ENCODE results near the gene AFG1L. TPM values are rescaled to one million over a fixed set of nuclear protein-coding genes. Genes with fewer than 3 reads are reported as not detected.
"Not testable (repeated sequence)": the region's sequence is repeated elsewhere in the genome, so short reads cannot be mapped to it uniquely, and the experiment has no call there.

Gene AFG1L
- total RNA-seq, 2 donors from 2014 or later: 4.6 to 5.0 TPM

GRCh38 chr6:108550256-108550655 is 255.4 kb downstream of the AFG1L start:
- peaks cover 0 to under 1% of the 10 kb centered on the region in 2 donors for H3K27me3 Mint-ChIP-seq

GRCh38 chr6:108555399-108556052 is 260.7 kb downstream of the AFG1L start:
- no peak overlapping the region for H3K4me3 Mint-ChIP-seq
- no peaks in the 10 kb centered on the region for H3K36me3 Mint-ChIP-seq
- H3K27ac Mint-ChIP-seq: no peak overlapping the region
- ATAC-seq (no peak), DNase-seq (ENCODE audit: low spot score) (no peak)
- peaks cover 4 to 12% of the 10 kb centered on the region in 2 donors for H3K4me1 Mint-ChIP-seq (ENCODE audit: low read depth in 2 of 2)
- no peaks in the 10 kb centered on the region for H3K9me3 Mint-ChIP-seq
- peaks cover 0 to 2% of the 10 kb centered on the region in 2 donors for H3K27me3 Mint-ChIP-seq

More at GRCh38 chr6:108550256-108550655, 255.4 kb downstream of the AFG1L start:
- DNase-seq (ENCODE audit: low spot score): no peak
- Mint-ChIP-seq H3K4me1 (ENCODE audit: low read depth in 2 of 2) (peaks cover 16% of the 10 kb centered on the region in 2 donors), H3K27ac (no peak overlapping the region), H3K36me3 (no peaks in the 10 kb centered on the region), H3K9me3 (no peaks in the 10 kb centered on the region), H3K4me3 (no peak overlapping the region)
- ATAC-seq: no peak

DNA sequence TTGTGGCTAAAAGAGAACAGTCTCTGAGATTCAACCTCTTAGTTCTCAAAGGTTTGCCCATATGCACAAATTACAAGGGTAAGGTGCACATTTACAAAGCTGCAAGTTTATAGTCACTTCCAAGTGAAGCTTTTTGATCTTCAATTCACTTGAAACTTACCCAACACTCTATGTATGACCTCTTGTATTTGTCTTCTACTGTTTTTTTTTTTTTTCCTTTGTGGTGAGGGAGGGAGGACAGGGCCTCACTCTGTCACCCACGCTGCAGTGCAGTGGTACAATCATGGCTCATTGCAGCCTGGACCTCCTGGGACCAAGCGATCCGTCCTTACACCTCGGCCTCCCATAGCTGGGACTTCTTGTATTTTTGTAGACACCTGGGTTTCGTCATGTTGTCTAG is 261.4 kb downstream of the AFG1L start:
- Mint-ChIP-seq H3K27me3 (peaks cover 0 to 2% of the 10 kb centered on the region in 2 donors), H3K36me3 (no peaks in the 10 kb centered on the region), H3K27ac (no peak overlapping the region), H3K4me3 (peak overlapping the region; percentile 96), H3K9me3 (no peaks in the 10 kb centered on the region), H3K4me1 (ENCODE audit: low read depth in 2 of 2) (peaks cover 4 to 12% of the 10 kb centered on the region in 2 donors)
- DNase-seq (ENCODE audit: low spot score) (no peak), ATAC-seq (no peak)

- peaks cover 6 to 15% of the 10 kb centered on the region in 2 donors for H3K4me1 Mint-ChIP-seq (ENCODE audit: low read depth in 2 of 2)
- DNase-seq (ENCODE audit: low spot score): no peak
- H3K27me3 Mint-ChIP-seq: peaks cover 0 to 2% of the 10 kb centered on the region in 2 donors
- H3K36me3 Mint-ChIP-seq: no peaks in the 10 kb centered on the region
- no peaks in the 10 kb centered on the region for H3K9me3 Mint-ChIP-seq
- peak overlapping the region; percentile 96 for H3K4me3 Mint-ChIP-seq
- H3K27ac Mint-ChIP-seq: peak overlapping the region in 1 of 2 donors; percentile 96
- ATAC-seq: no peak
Observed at GRCh38 chr6:108556866-108557493, 262.1 kb downstream of the AFG1L start.

DNA sequence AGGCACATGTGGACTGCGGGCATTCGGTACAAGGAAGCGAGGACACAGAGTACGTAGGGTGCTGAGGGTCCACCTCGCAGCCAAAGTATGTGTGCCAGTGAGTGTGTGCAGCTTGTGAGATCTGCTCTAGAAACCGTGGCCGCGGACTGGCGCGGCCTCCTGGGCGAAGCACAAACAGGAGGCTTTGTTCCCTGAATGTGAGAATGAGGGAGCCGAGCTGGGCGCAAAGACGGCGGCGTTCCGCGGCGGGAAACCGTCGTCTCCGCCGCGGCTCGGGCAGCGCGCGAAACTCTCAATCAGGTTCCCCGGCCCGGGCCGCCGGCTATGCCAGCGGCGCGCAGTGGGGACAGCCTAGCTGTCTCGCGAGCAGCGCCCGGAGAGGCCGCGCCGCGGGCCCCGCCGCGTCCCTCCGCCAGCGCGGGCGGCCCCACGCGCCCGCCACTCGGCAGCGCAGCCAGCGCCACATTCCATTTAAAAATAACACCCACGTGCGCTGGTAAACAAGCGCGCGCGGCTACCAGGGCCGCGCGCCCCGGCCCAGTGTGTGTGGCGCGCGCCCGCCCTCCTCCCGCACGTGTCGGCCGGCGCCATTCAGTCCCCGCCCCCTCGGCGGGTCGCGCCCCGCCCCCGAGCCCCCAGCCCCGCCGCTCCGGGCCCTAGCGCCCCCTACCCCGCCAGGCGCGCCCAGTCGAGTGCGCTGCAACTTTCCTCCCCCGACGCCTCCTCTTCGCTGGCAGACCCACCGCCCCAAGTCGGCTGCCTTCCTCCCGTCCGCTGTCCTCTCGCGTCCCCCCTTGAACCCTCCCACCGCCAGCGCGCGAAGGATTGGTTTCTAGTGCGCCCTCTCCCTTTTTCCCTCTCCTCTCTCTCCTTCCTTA is 262.9 kb downstream of the AFG1L start:
- Mint-ChIP-seq H3K4me3 (peak overlapping the region; percentile 96), H3K36me3 (peaks cover under 1% of the 10 kb centered on the region), H3K27me3 (peaks cover 0 to 2% of the 10 kb centered on the region in 2 donors), H3K27ac (peak overlapping the region; percentile 96), H3K9me3 (no peaks in the 10 kb centered on the region), H3K4me1 (ENCODE audit: low read depth in 2 of 2) (peaks cover 13 to 23% of the 10 kb centered on the region in 2 donors)
- ATAC-seq: peak; percentile 53 to 59
- DNase-seq (ENCODE audit: low spot score): peak; percentile 74

GRCh38 chr6:108558372-108559096 is 263.7 kb downstream of the AFG1L start:
- no peaks in the 10 kb centered on the region for H3K9me3 Mint-ChIP-seq
- peaks cover 20 to 31% of the 10 kb centered on the region in 2 donors for H3K4me1 Mint-ChIP-seq (ENCODE audit: low read depth in 2 of 2)
- peaks cover 8% of the 10 kb centered on the region for H3K36me3 Mint-ChIP-seq
- H3K4me3 Mint-ChIP-seq: peak overlapping the region; percentile 96
- H3K27ac Mint-ChIP-seq: peak overlapping the region; percentile 96
- peak; percentile 98 for DNase-seq (ENCODE audit: low spot score)
- peaks cover 0 to 2% of the 10 kb centered on the region in 2 donors for H3K27me3 Mint-ChIP-seq
- peak; percentile 78 to 85 for ATAC-seq

DNA sequence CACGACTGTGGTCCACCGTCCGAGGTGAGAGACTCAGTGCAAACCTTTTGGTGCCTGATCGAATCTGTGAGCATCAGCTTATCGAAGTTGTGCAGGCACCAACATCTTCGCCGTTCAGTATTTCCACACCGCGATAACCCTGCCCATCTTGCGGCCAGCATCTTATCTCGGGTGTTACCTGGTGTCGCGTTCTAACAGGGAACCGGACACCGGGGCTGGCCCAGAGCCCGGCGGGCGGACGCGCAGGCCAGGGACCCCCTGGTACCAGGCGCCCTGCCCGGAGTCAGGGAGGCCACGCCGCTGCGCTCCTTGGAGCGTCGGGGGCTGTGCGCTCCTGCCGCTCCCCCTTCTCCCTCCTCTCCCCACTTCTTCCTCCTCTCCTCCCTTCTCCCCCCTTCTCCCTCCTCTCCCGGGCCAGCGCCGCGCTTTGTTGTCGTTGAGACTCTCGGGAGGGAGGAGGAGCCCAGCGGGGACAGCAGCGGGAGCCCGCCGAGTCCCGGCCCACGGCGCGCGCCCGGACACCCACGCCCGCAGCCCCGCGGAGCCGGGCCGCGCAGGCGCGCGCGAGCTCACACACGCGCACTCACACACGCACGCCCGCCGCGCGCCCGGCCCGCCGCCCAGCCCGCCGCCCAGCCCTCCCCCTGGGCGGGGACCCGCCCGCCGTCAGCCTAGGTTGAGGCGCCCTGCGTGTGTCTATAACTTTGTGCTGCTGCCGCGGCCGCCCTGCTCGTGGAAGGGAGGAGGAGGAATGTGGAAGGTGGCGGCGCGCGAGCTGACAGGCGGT is 264.4 kb downstream of the AFG1L start:
- Mint-ChIP-seq H3K4me1 (ENCODE audit: low read depth in 2 of 2) (peaks cover 25 to 36% of the 10 kb centered on the region in 2 donors), H3K27me3 (peaks cover 0 to 2% of the 10 kb centered on the region in 2 donors), H3K36me3 (peaks cover 8% of the 10 kb centered on the region), H3K9me3 (no peaks in the 10 kb centered on the region), H3K4me3 (peak overlapping the region; percentile 96), H3K27ac (peak overlapping the region; percentile 96)
- DNase-seq (ENCODE audit: low spot score) (peak; percentile 91), ATAC-seq (peak; percentile 73 to 81)

GRCh38 chr6:108559884-108560462 is 265.1 kb downstream of the AFG1L start:
- H3K9me3 Mint-ChIP-seq: no peaks in the 10 kb centered on the region
- peaks cover 8% of the 10 kb centered on the region for H3K36me3 Mint-ChIP-seq
- H3K27ac Mint-ChIP-seq: peak overlapping the region; percentile 96
- DNase-seq (ENCODE audit: low spot score) (no peak), ATAC-seq (peak; percentile 0 to 1)
- peaks cover 0 to 2% of the 10 kb centered on the region in 2 donors for H3K27me3 Mint-ChIP-seq
- H3K4me1 Mint-ChIP-seq (ENCODE audit: low read depth in 2 of 2): peaks cover 32 to 43% of the 10 kb centered on the region in 2 donors
- peak overlapping the region; percentile 96 for H3K4me3 Mint-ChIP-seq

DNA sequence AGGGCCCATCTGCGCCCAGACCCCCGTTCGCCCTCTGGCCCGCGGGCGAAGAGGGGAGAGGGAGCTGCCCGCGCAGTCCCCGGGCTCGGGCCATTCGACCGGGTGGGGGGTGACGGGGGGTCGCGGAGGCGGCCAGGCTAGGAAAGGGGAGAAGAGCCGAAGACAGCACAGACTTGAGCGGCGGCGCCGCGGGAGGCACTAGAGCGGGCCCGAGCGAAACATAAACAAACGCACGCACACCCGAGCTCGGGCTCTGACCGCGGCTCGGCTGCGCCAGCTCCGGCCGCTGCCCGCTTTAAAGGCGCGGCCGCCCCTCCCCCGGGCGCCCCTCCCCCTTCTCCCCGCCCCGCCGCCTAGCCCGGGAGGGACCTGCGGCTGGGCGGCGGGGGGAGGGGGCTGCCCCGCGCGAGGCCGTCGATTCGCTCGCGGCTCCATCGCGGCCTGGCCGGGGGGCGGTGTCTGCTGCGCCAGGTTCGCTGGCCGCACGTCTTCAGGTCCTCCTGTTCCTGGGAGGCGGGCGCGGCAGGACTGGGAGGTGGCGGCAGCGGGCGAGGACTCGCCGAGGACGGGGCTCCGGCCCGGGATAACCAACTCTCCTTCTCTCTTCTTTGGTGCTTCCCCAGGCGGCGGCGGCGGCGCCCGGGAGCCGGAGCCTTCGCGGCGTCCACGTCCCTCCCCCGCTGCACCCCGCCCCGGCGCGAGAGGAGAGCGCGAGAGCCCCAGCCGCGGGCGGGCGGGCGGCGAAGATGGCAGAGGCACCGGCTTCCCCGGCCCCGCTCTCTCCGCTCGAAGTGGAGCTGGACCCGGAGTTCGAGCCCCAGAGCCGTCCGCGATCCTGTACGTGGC is 265.8 kb downstream of the AFG1L start, which contains the start of gene FOXO3:
FOXO3 (plus strand) TSS at position 455 of the 846 bp plus-strand sequence; CDS start at position 747, 292 bp downstream.
- no peaks in the 10 kb centered on the region for H3K9me3 Mint-ChIP-seq
- DNase-seq (ENCODE audit: low spot score): peak; percentile 87
- H3K27ac Mint-ChIP-seq: peak within 1 kb of the TSS; percentile 96
- H3K36me3 Mint-ChIP-seq: peaks cover 8% of the 10 kb centered on the region
- ATAC-seq: peak; percentile 47 to 58
- peaks cover 39 to 50% of the 10 kb centered on the region in 2 donors for H3K4me1 Mint-ChIP-seq (ENCODE audit: low read depth in 2 of 2)
- peak within 1 kb of the TSS; percentile 96 for H3K4me3 Mint-ChIP-seq
- H3K27me3 Mint-ChIP-seq: no peaks in the 10 kb centered on the region

- H3K4me3 Mint-ChIP-seq: peak overlapping the region; percentile 94
- not testable (repeated sequence) for H3K9me3 Mint-ChIP-seq; H3K27ac Mint-ChIP-seq; H3K27me3 Mint-ChIP-seq; ATAC-seq; DNase-seq (ENCODE audit: low spot score); H3K36me3 Mint-ChIP-seq
- peaks cover 45 to 56% of the 10 kb centered on the region in 2 donors for H3K4me1 Mint-ChIP-seq (ENCODE audit: low read depth in 2 of 2)
Observed at GRCh38 chr6:108561309-108561647, 266.4 kb downstream of the AFG1L start.

GRCh38 chr6:108561742-108562502 is 267.1 kb downstream of the AFG1L start:
- peak; percentile 64 for DNase-seq (ENCODE audit: low spot score)
- peak overlapping the region; percentile 22 to 82 for H3K27ac Mint-ChIP-seq
- ATAC-seq: no peak
- H3K4me3 Mint-ChIP-seq: peak overlapping the region; percentile 94
- no peaks in the 10 kb centered on the region for H3K27me3 Mint-ChIP-seq
- H3K4me1 Mint-ChIP-seq (ENCODE audit: low read depth in 2 of 2): peaks cover 49 to 60% of the 10 kb centered on the region in 2 donors
- peaks cover 8% of the 10 kb centered on the region for H3K36me3 Mint-ChIP-seq
- H3K9me3 Mint-ChIP-seq: no peaks in the 10 kb centered on the region
